ENCODE results near the gene SYNPO2. TPM values are rescaled to one million over a fixed set of nuclear protein-coding genes. Genes with fewer than 3 reads are reported as not detected.
"Not testable (repeated sequence)": the region's sequence is repeated elsewhere in the genome, so short reads cannot be mapped to it uniquely, and the experiment has no call there.

SYNPO2 gene
- polyA plus RNA-seq, 3 donors: 17.6 to 21.9 (median 18.1) TPM

GRCh38 chr4:118997601-118998000 lies 108.9 kb downstream of the SYNPO2 start:
- DNase-seq (ENCODE audit: low read depth in 3 of 3, low spot score in 2 of 3): no peak

DNA sequence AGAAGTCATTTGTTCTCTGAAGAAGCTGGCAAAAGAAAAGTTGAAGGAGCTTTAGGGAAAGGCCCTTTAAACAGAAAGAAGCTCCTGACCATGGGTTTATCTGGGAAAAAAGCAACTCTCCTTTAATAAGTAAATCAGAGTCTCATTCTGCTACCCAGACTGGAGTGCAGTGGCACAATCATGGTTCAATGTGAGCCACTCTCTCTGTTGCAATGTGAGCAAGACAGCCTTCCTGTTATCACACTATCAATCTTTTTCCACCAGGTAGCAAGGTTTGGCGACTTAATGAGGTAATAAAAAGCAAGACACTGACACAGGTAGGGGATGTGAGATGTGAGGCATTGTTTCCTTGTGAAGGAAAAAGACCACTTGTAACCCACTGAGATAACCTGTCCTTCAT lies 111.3 kb downstream of the SYNPO2 start:
- DNase-seq (ENCODE audit: low read depth in 3 of 3, low spot score in 2 of 3): no peak

DNA sequence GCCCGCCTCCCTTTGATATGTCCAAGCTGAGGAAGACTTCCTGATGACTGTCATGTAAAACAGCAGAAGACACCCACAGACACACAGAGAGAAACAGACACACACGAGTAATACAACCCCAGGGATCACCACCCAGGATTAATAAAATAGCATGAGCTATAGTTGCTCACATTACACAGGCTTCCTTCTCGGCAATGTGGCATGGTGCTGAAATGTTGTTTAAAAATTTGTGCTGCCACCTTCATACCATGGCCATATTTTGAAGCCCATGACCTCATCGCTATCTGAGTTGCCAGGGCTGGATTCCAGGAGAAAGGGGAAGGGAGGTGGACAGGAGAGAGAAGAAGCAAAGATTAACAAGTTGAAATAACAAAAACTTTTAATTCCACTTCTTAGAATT lies 111.7 kb downstream of the SYNPO2 start:
- DNase-seq (ENCODE audit: low read depth in 3 of 3, low spot score in 2 of 3): no peak

GRCh38 chr4:119002476-119002875 lies 113.8 kb downstream of the SYNPO2 start:
- no peak for DNase-seq (ENCODE audit: low read depth in 3 of 3, low spot score in 2 of 3)

DNA sequence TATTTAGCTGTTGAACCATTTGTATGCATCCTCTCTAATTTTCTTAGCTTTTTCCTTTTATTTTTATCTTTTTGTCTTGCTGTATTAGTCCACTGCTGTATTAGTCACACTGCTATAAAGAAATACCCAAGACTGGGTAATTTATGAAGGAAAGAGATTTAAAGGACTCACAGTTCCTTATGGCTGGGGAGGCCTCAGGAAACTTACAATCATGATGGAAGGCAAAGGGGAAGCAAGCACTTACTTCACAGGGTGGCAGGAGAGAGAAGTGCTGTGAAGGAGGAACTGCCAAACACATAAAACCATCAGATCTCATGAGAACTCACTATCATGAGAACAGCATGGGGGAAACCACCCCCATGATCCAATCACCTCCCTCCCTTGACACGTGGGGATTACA lies 114.3 kb downstream of the SYNPO2 start:
- not testable (repeated sequence) for DNase-seq (ENCODE audit: low read depth in 3 of 3, low spot score in 2 of 3)

DNA sequence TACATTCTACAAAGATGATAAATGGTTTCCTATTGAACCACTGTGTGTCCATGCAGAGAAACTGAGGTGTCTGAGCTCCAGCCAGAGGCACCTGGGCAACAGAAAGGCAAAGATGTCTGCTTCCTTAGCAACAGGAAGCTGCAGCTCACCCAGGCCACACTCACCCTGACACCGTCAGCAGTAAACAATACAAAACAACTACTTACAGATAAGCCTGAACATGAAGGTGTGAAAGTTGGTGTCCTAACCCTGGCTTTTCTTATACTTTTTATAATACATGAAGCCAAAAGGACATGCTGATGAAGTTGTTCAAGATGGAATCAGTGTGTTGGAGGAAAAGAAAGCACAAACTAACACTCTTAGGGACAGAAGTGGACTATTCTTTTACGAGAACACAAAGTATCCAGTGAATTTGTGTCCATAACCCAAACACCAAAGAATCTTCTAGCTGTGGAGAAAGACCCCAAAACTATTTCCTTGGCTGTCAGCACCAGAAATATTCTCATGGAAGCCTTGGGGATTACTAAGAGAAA lies 117.3 kb downstream of the SYNPO2 start:
- no peak for DNase-seq (ENCODE audit: low read depth in 3 of 3, low spot score in 2 of 3)

- no peak for DNase-seq (ENCODE audit: low read depth in 3 of 3, low spot score in 2 of 3)
Observed at GRCh38 chr4:119008761-119009160, 120.1 kb downstream of the SYNPO2 start.

- not testable (repeated sequence) for DNase-seq (ENCODE audit: low read depth in 3 of 3, low spot score in 2 of 3)
Observed at GRCh38 chr4:119010221-119010620, 121.6 kb downstream of the SYNPO2 start.

- DNase-seq (ENCODE audit: low read depth in 3 of 3, low spot score in 2 of 3): no peak
Observed at GRCh38 chr4:119010909-119011606, 122.4 kb downstream of the SYNPO2 start.

- no peak for DNase-seq (ENCODE audit: low read depth in 3 of 3, low spot score in 2 of 3)
Observed at GRCh38 chr4:119011607-119011988, 122.9 kb downstream of the SYNPO2 start.

DNA sequence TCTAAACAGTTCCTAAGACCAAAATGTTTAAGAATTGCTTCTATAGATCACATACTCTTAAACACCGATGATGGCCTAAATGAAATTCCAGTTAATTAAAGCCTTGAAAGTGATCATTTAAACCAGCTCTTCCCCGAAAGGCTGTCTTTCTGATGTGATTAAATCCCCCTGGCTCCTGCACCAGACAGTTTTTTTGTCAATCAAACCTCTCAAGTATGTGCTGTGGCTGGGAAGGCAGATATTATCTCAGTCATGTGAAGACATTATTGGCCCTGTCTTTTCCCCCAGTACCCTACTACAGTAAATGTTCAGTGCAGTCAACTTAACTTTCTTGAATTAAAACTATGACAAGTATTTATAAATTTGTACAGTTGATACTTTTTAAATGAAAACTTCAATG lies 126.0 kb downstream of the SYNPO2 start:
- DNase-seq (ENCODE audit: low read depth in 3 of 3, low spot score in 2 of 3): no peak

DNA sequence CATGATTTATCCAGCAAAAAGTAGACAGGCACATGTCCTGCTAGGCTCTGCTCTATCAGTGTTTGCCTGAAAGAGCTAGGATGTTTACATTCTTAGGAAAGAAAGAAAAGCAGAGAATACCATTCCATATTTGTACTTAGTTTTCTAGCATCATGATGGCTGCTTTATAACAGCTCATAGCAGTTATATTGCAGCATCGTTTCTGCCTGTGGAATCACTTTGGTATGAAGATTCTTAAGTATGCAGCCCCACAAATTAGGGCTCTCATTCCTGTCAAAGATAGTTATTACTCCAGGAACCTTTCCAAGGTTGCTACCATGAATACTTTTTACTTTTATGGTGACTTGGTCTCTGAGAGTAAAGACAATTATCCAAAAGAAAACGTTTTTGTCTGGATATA lies 128.0 kb downstream of the SYNPO2 start:
- DNase-seq (ENCODE audit: low read depth in 3 of 3, low spot score in 2 of 3): peak in 1 of 3 donors; percentile 5

GRCh38 chr4:119017636-119018035 lies 129.0 kb downstream of the SYNPO2 start:
- DNase-seq (ENCODE audit: low read depth in 3 of 3, low spot score in 2 of 3): no peak

GRCh38 chr4:119020158-119020557 lies 131.5 kb downstream of the SYNPO2 start:
- DNase-seq (ENCODE audit: low read depth in 3 of 3, low spot score in 2 of 3): no peak

DNA sequence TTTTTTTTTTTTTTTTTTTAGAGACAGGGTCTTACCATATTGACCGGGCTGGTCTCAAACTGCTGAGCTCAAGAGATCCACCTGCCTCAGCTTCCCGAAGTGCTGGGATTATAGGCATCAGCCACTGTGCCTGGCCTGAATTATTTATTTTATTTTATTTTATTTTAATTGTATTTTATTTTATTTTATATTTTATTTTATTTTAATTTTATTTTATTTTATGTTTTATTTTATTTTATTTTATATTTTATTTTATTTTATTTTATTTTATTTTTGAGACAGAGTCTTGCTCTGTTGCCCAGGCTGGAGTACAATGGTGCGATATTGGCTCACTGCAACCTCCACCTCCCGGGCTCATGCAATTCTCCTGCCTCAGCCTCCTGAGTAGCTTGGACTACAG lies 133.9 kb downstream of the SYNPO2 start:
- not testable (repeated sequence) for DNase-seq (ENCODE audit: low read depth in 3 of 3, low spot score in 2 of 3)

GRCh38 chr4:119024102-119024501 lies 135.4 kb downstream of the SYNPO2 start:
- DNase-seq (ENCODE audit: low read depth in 3 of 3, low spot score in 2 of 3): no peak

DNA sequence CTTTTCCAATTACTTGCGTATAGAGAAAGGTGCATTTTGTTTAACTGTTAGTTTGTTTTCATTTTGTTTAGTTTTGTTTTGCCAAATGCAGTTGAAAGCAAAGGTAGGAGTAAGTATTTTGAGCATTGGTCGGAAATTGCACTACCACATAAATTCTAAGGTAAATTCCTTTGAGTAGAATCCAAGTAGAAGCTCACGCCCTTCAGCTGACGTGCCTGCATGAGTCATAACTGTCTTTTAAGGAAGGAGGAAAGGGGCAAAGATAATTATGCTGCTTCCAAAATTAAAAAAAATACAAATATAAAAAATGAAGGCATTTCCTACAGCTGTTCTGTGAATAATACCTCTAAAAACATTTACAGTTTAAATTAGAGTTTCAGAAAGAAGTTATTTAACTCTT lies 136.8 kb downstream of the SYNPO2 start:
- DNase-seq (ENCODE audit: low read depth in 3 of 3, low spot score in 2 of 3): no peak

- no peak for DNase-seq (ENCODE audit: low read depth in 3 of 3, low spot score in 2 of 3)
Observed at GRCh38 chr4:119025916-119026661, 137.4 kb downstream of the SYNPO2 start.

DNA sequence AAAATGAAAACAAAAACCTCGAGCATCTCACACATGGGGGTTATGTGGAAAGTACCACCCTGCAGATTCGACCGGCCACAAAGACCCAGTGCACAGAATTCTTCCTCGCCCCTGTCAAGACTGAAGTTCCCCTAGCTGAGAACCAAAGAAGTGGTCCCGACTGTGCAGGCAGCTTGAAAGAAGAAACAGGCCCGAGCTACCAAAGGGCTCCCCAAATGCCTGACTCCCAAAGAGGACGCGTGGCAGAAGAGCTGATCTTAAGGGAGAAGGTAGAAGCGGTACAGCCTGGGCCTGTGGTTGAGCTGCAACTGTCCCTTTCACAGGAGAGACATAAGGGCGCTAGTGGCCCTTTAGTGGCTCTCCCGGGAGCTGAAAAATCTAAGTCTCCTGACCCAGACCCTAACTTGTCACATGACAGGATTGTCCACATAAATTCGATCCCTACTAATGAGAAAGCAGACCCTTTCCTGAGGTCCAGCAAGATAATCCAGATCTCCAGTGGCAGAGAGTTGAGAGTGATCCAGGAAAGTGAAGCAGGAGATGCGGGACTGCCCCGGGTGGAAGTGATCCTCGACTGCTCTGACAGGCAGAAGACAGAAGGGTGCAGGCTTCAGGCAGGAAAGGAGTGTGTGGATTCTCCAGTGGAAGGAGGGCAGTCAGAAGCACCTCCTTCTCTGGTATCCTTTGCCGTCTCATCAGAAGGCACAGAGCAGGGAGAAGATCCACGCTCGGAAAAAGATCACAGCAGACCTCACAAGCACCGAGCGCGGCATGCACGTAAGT lies 138.2 kb downstream of the SYNPO2 start:
- no peak for DNase-seq (ENCODE audit: low read depth in 3 of 3, low spot score in 2 of 3)

GRCh38 chr4:119027811-119028210 lies 139.2 kb downstream of the SYNPO2 start:
- DNase-seq (ENCODE audit: low read depth in 3 of 3, low spot score in 2 of 3): no peak

DNA sequence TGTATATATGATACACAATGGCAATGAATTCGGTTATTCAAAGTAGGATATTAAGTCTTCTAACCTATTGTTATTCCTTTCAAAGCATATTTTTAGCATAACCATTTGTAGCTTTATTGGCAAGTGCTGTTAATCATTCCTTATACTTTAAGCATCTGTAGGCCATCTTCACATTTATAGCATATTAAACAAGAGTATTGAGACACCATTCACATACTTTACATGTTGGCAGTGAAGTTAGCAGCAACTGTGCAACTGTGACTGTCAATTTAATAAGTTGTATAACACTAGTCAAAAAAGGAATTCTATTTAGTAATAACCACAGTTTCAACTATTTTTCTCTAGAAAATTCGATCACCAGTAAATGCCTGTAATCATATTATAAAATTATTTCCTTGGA lies 139.6 kb downstream of the SYNPO2 start:
- DNase-seq (ENCODE audit: low read depth in 3 of 3, low spot score in 2 of 3): no peak
